Measurements from ENCODE around the gene OXCT2. TPM values are rescaled to one million over a fixed set of nuclear protein-coding genes. Genes with fewer than 3 reads are reported as not detected.

The OXCT2 gene
- total RNA-seq, 1 experiment from 2014 or later, result 2.3 TPM

GRCh38 chr1:39789571-39790110, 18.5 kb upstream of the OXCT2 start:
- TF ChIP-seq TEAD1 (CRISPR knock-in tag; IDR thresholded peaks at IDR 0.05), result no peak
- no peak for TF ChIP-seq STAT6 (CRISPR knock-in tag; conservative IDR thresholded peaks at IDR 0.05; ENCODE audit: low read depth)
- no peak for TF ChIP-seq AR (CRISPR knock-in tag; IDR thresholded peaks at IDR 0.05)
- TF ChIP-seq ELF4 (CRISPR knock-in tag; IDR thresholded peaks at IDR 0.05; ENCODE audit: low read depth), result no peak
- TF ChIP-seq ATF1 (CRISPR knock-in tag; IDR thresholded peaks at IDR 0.05), result no peak
- no peak for TF ChIP-seq SMAD3 (CRISPR knock-in tag; IDR thresholded peaks at IDR 0.05; ENCODE audit: borderline replicate concordance)
- no peak for TF ChIP-seq MXD4 (CRISPR knock-in tag; IDR thresholded peaks at IDR 0.05; ENCODE audit: borderline replicate concordance)
- no peak for TF ChIP-seq EMX1 (CRISPR knock-in tag; IDR thresholded peaks at IDR 0.05)
- no peak for TF ChIP-seq ZNF512 (CRISPR knock-in tag; IDR thresholded peaks at IDR 0.05; ENCODE audit: borderline replicate concordance)
- no peak for TF ChIP-seq NR1H2 (CRISPR knock-in tag; IDR thresholded peaks at IDR 0.05)
- no peak for TF ChIP-seq RORB (CRISPR knock-in tag; IDR thresholded peaks at IDR 0.05)
- no peak for TF ChIP-seq ZNF423 (CRISPR knock-in tag; IDR thresholded peaks at IDR 0.05)
- no peak for TF ChIP-seq TCF7 (CRISPR knock-in tag; IDR thresholded peaks at IDR 0.05; ENCODE audit: low read depth)
- TF ChIP-seq OVOL2 (CRISPR knock-in tag; IDR thresholded peaks at IDR 0.05; ENCODE audit: borderline replicate concordance), result no peak
- TF ChIP-seq RELA (CRISPR knock-in tag; IDR thresholded peaks at IDR 0.05; ENCODE audit: borderline replicate concordance), result no peak
- TF ChIP-seq MAX (CRISPR knock-in tag; IDR thresholded peaks at IDR 0.05), result no peak
- TF ChIP-seq NFATC4 (CRISPR knock-in tag; IDR thresholded peaks at IDR 0.05), result no peak
- no peak for TF ChIP-seq HMGA2 (CRISPR knock-in tag; IDR thresholded peaks at IDR 0.05)
- peak overlapping the region; percentile 77 for H3K4me3 Mint-ChIP-seq
- no peak overlapping the region for H3K27ac Mint-ChIP-seq
- no peaks in the 10 kb centered on the region for H3K36me3 Mint-ChIP-seq
- ATAC-seq, result no peak; the same call in 1 of the 2 replicates
- ChIA-PET CTCF (interaction anchor here (0.8 to 3.2 kb wide), 10 partner anchors 9 to 295 kb away, joined by 3 to 17 read pairs (median 3); no protein-coding TSS in a partner anchor), POLR2A (no interaction called here)
- DNase-seq (ENCODE audit: low spot score), result peak; percentile 42
- no peaks in the 10 kb centered on the region for H3K9me3 Mint-ChIP-seq
- peaks cover 12% of the 10 kb centered on the region for H3K4me1 Mint-ChIP-seq
- peaks cover 77% of the 10 kb centered on the region for H3K27me3 Mint-ChIP-seq (ENCODE audit: low read depth)
